ENCODE results near the gene SRPX.

Gene SRPX

GRCh38 chrX:38165023-38165422 is 55.6 kb downstream of the SRPX start:
- no peak for DNase-seq (ENCODE audit: low read depth)
- no peak overlapping the region for H3K4me3 ChIP-seq (ENCODE audit: low read depth, low read length)
- TF ChIP-seq CTCF (IDR thresholded peaks at IDR 0.05; ENCODE audit: low read depth, low read length, missing control alignments) = no peak

- TF ChIP-seq CTCF (IDR thresholded peaks at IDR 0.05; ENCODE audit: low read depth, low read length, missing control alignments) = no peak
- no peak overlapping the region for H3K4me3 ChIP-seq (ENCODE audit: low read depth, low read length)
- DNase-seq (ENCODE audit: low read depth) = no peak
Observed at GRCh38 chrX:38163193-38163592, 57.5 kb downstream of the SRPX start.

GRCh38 chrX:38156838-38157237 is 63.8 kb downstream of the SRPX start:
- no peak for TF ChIP-seq CTCF (IDR thresholded peaks at IDR 0.05; ENCODE audit: low read depth, low read length, missing control alignments)
- no peak overlapping the region for H3K4me3 ChIP-seq (ENCODE audit: low read depth, low read length)
- no peak for DNase-seq (ENCODE audit: low read depth)

GRCh38 chrX:38154818-38155217 is 65.9 kb downstream of the SRPX start:
- DNase-seq (ENCODE audit: low read depth) = no peak
- TF ChIP-seq CTCF (IDR thresholded peaks at IDR 0.05; ENCODE audit: low read depth, low read length, missing control alignments) = no peak
- no peak overlapping the region for H3K4me3 ChIP-seq (ENCODE audit: low read depth, low read length)

- H3K4me3 ChIP-seq (ENCODE audit: low read depth, low read length) = no peak overlapping the region
- no peak for DNase-seq (ENCODE audit: low read depth)
- no peak for TF ChIP-seq CTCF (IDR thresholded peaks at IDR 0.05; ENCODE audit: low read depth, low read length, missing control alignments)
Observed at GRCh38 chrX:38154340-38154739, 66.3 kb downstream of the SRPX start.

GRCh38 chrX:38151441-38151840 is 69.2 kb downstream of the SRPX start:
- no peak for TF ChIP-seq CTCF (IDR thresholded peaks at IDR 0.05; ENCODE audit: low read depth, low read length, missing control alignments)
- no peak overlapping the region for H3K4me3 ChIP-seq (ENCODE audit: low read depth, low read length)
- no peak for DNase-seq (ENCODE audit: low read depth)

- no peak overlapping the region for H3K4me3 ChIP-seq (ENCODE audit: low read depth, low read length)
- DNase-seq (ENCODE audit: low read depth) = no peak
- TF ChIP-seq CTCF (IDR thresholded peaks at IDR 0.05; ENCODE audit: low read depth, low read length, missing control alignments) = no peak
Observed at GRCh38 chrX:38150993-38151392, 69.7 kb downstream of the SRPX start.

Data from GM12864 (cell line).